Fibroblast of lung (primary cell): ENCODE data around the gene SLC34A1. TPM values are rescaled to one million over a fixed set of nuclear protein-coding genes. Genes with fewer than 3 reads are reported as not detected.

Source experiments
- DNase-seq, 2 donors: peaks; one replicate each; pipeline versions ENCODE4 v3.0.0 to v3.0.0-alpha.2; 2010; ENCODE audit warnings: low read depth in 2 of 2
- H2AFZ ChIP-seq: 2 replicates; pipeline ENCODE4 v1.5.1; 2012; ENCODE audit warnings: low read length, control low read depth, inconsistent platforms
- H3K27ac ChIP-seq: 2 replicates; pipeline ENCODE4 v1.5.1; 2011; ENCODE audit warnings: low read length, control low read depth; ENCODE audit not compliant: insufficient read depth
- H3K27me3 ChIP-seq: 2 replicates; pipeline ENCODE4 v1.5.1; 2011; ENCODE audit warnings: mild to moderate bottlenecking, low read length; ENCODE audit not compliant: control insufficient read depth, insufficient read depth
- H3K36me3 ChIP-seq: 2 replicates; pipeline ENCODE4 v1.5.1; 2011; ENCODE audit warnings: low read length; ENCODE audit not compliant: control insufficient read depth, insufficient read depth
- H3K4me1 ChIP-seq: 2 replicates; pipeline ENCODE4 v1.5.1; 2011; ENCODE audit warnings: low read length; ENCODE audit not compliant: control insufficient read depth, insufficient read depth; ENCODE audit errors: extremely low read depth
- H3K4me2 ChIP-seq: 2 replicates; pipeline ENCODE4 v1.5.1; 2011; ENCODE audit warnings: low read length, control low read depth; ENCODE audit not compliant: insufficient read depth; ENCODE audit errors: extremely low read depth
- H3K4me3 ChIP-seq, 4 experiments: fragments of 200-600 bp in 1 of 4; sonication (generic) in 1 of 4; replicated peaks in 1 of 4; 2 replicates each; pipeline ENCODE4 v1.5.1; 2011 to 2016; ENCODE audit warnings: low read length in 4 of 4, low read depth in 3 of 4, mild to moderate bottlenecking in 3 of 4, control low read depth in 2 of 4, inconsistent platforms in 1 of 4, mixed read lengths in 1 of 4; ENCODE audit not compliant: insufficient read depth in 1 of 4; ENCODE audit errors: control extremely low read depth in 1 of 4
- H3K79me2 ChIP-seq: 2 replicates; pipeline ENCODE4 v1.5.1; 2012; ENCODE audit warnings: mild to moderate bottlenecking, low read length, inconsistent platforms; ENCODE audit not compliant: control insufficient read depth, insufficient read depth
- H3K9ac ChIP-seq: 2 replicates; pipeline ENCODE4 v1.5.1; 2011; ENCODE audit warnings: mild to moderate bottlenecking, low read length, control low read depth; ENCODE audit not compliant: insufficient read depth
- H3K9me3 ChIP-seq: 2 replicates; pipeline ENCODE4 v1.5.1; 2012; ENCODE audit warnings: low read depth, low read length; ENCODE audit not compliant: control insufficient read depth, insufficient read depth
- H4K20me1 ChIP-seq: 2 replicates; pipeline ENCODE4 v1.5.1; 2011; ENCODE audit warnings: low read length; ENCODE audit not compliant: control insufficient read depth, insufficient read depth; ENCODE audit errors: extremely low read depth
- CTCF ChIP-seq, 2 donors: IDR thresholded peaks in 1 of 2; conservative IDR thresholded peaks in 1 of 2; 1 replicate in 1 of 2; 2 replicates in 1 of 2; pipeline ENCODE4 v1.5.1; 2011 to 2012; ENCODE audit warnings: low read length in 2 of 2, control low read depth in 1 of 2, inconsistent platforms in 1 of 2, low read depth in 1 of 2, mild to moderate bottlenecking in 1 of 2
- EZH2 ChIP-seq: IDR thresholded peaks from 2 replicates; pipeline ENCODE4 v1.5.1; 2012; ENCODE audit warnings: low read length, control low read depth, mild to moderate bottlenecking; ENCODE audit errors: missing control alignments
- polyA plus RNA-seq, 2 donors: library from polyadenylated mRNA; depleted of rRNA in 1 of 2; stranded (reverse) in 1 of 2; unstranded in 1 of 2; fragments of >200 nt; gene quantifications; 2 replicates each; pipeline ENCODE4 v1.2.1, GENCODE V29; 2011 to 2012; ENCODE audit warnings: missing spikeins in 1 of 2
- total RNA-seq: library from RNA; depleted of rRNA; stranded (reverse); fragments of >200 nt; gene quantifications from 2 replicates; pipeline ENCODE4 v1.2.1, GENCODE V29; 2014

Gene SLC34A1
- total and polyA plus RNA-seq, 2 donors (not counting 1 experiment from before 2014, with no cell fraction given), result not detected

GRCh38 chr5:177361418-177362291, 22.6 kb upstream of the SLC34A1 start:
- H3K4me1 ChIP-seq, result peaks cover 5% of the 10 kb centered on the region
- H2AFZ ChIP-seq, result no peak overlapping the region
- no peaks in the 10 kb centered on the region for H3K9me3 ChIP-seq
- no peak overlapping the region for H3K4me3 ChIP-seq
- no peak overlapping the region for H3K27ac ChIP-seq
- no peak overlapping the region for H3K4me2 ChIP-seq
- no peaks in the 10 kb centered on the region for H3K36me3 ChIP-seq
- peaks cover 17% of the 10 kb centered on the region for H3K27me3 ChIP-seq
- no peak overlapping the region for H3K9ac ChIP-seq
- H3K79me2 ChIP-seq, result no peaks in the 10 kb centered on the region
- H4K20me1 ChIP-seq, result no peaks in the 10 kb centered on the region
- no peak for TF ChIP-seq EZH2
- no peak for TF ChIP-seq CTCF (conservative IDR thresholded peaks at IDR 0.05 in 1 of 2, IDR thresholded peaks at IDR 0.05 in 1 of 2; ENCODE audit: low read depth in 1 of 2, low read length in 2 of 2)
- no peak for DNase-seq

GRCh38 chr5:177362292-177362609, 22.0 kb upstream of the SLC34A1 start:
- H3K9me3 ChIP-seq, result no peaks in the 10 kb centered on the region
- no peak overlapping the region for H3K4me3 ChIP-seq
- no peaks in the 10 kb centered on the region for H3K36me3 ChIP-seq
- no peaks in the 10 kb centered on the region for H3K79me2 ChIP-seq
- TF ChIP-seq CTCF (conservative IDR thresholded peaks at IDR 0.05 in 1 of 2, IDR thresholded peaks at IDR 0.05 in 1 of 2; ENCODE audit: low read depth in 1 of 2, low read length in 2 of 2), result no peak
- no peak for TF ChIP-seq EZH2
- H3K4me1 ChIP-seq, result peaks cover 5% of the 10 kb centered on the region
- H3K9ac ChIP-seq, result no peak overlapping the region
- H4K20me1 ChIP-seq, result no peaks in the 10 kb centered on the region
- H3K4me2 ChIP-seq, result no peak overlapping the region
- no peak overlapping the region for H2AFZ ChIP-seq
- no peak for DNase-seq
- H3K27me3 ChIP-seq, result peaks cover 17% of the 10 kb centered on the region
- no peak overlapping the region for H3K27ac ChIP-seq

GRCh38 chr5:177362610-177363507, 21.4 kb upstream of the SLC34A1 start:
- Histone ChIP-seq H3K4me2 (peak overlapping the region; percentile 76), H3K79me2 (no peaks in the 10 kb centered on the region), H3K4me1 (peaks cover 5% of the 10 kb centered on the region), H4K20me1 (no peaks in the 10 kb centered on the region), H3K9ac (no peak overlapping the region), H3K36me3 (no peaks in the 10 kb centered on the region), H2AFZ (peak overlapping the region; percentile 55), H3K27me3 (peaks cover 17% of the 10 kb centered on the region), H3K27ac (no peak overlapping the region), H3K4me3 (peak overlapping the region; percentile 14 to 37 (median 29)), H3K9me3 (no peaks in the 10 kb centered on the region)
- no peak for TF ChIP-seq CTCF (conservative IDR thresholded peaks at IDR 0.05 in 1 of 2, IDR thresholded peaks at IDR 0.05 in 1 of 2; ENCODE audit: low read depth in 1 of 2, low read length in 2 of 2)
- no peak for TF ChIP-seq EZH2
- peak in 1 of 2 donors; percentile 19 for DNase-seq
